Peyer's patch (tissue), 4 donors: ENCODE results near the gene PELI1.

Experiments used
- POLR2A ChIP-seq, 2 donors: fragments of 450-650 bp; IDR thresholded peaks; one replicate each; pipeline ENCODE4 v1.5.1; 2017; ENCODE audit warnings: antibody characterized with exemption in 2 of 2, mild to moderate bottlenecking in 2 of 2, moderate library complexity in 2 of 2
- TF ChIP-seq, protein P1 (sequence below), 6 experiments: fragments of 450-650 bp in 4 of 6; fragments of 200-600 bp in 2 of 6; sonication (generic) in 1 of 6; IDR thresholded peaks; one replicate each; pipeline ENCODE4 v1.5.1; 2017 to 2019; ENCODE audit warnings: antibody characterized with exemption in 6 of 6, mild to moderate bottlenecking in 3 of 6, moderate library complexity in 1 of 6

DNA sequence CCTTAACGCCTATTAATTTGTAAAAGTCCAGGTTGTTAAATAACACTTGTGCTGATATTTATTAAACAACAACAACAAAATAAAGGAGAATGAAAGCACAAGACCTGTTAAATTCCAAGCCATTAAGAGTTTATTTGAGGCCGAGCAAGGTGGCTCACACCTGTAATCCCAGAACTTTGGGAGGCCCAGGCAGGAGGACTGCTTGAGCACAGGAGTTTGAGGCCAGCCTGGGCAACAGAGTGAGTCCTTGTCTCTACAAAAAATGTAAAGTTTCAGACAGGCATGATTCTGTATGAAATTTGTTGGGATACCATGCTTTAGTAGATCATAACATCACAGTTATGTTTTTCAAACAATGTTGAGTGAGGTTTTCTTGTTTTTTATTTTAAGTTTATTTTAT lies 17.1 kb downstream of the PELI1 start:
- TF ChIP-seq, protein P1, sequence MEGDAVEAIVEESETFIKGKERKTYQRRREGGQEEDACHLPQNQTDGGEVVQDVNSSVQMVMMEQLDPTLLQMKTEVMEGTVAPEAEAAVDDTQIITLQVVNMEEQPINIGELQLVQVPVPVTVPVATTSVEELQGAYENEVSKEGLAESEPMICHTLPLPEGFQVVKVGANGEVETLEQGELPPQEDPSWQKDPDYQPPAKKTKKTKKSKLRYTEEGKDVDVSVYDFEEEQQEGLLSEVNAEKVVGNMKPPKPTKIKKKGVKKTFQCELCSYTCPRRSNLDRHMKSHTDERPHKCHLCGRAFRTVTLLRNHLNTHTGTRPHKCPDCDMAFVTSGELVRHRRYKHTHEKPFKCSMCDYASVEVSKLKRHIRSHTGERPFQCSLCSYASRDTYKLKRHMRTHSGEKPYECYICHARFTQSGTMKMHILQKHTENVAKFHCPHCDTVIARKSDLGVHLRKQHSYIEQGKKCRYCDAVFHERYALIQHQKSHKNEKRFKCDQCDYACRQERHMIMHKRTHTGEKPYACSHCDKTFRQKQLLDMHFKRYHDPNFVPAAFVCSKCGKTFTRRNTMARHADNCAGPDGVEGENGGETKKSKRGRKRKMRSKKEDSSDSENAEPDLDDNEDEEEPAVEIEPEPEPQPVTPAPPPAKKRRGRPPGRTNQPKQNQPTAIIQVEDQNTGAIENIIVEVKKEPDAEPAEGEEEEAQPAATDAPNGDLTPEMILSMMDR (IDR thresholded peaks at IDR 0.05) = no peak
- no peak for TF ChIP-seq POLR2A (IDR thresholded peaks at IDR 0.05)
